SK-N-SH (cell line): Measurements from ENCODE around the gene CA10. TPM values are rescaled to one million over a fixed set of nuclear protein-coding genes. Genes with fewer than 3 reads are reported as not detected.

ENCODE experiments used
- CTCF ChIA-PET: fragments of 300-600, 350-600 bp; formaldehyde crosslinking; extraction: SDS; loops from one replicate; lab custom pipeline; 2021; lab: Yijun Ruan, JAX
- POLR2A ChIA-PET: fragments of 350-600 bp; sonication (Branson Sonifier 250); formaldehyde crosslinking; extraction: SDS; loops from one replicate; lab custom pipeline; 2020; ENCODE audit warnings: antibody characterized with exemption, inconsistent platforms; lab: Yijun Ruan, JAX
- DNase-seq: peaks from one replicate; pipeline ENCODE4 v3.0.0; 2012
- H2AFZ ChIP-seq: fragments of 200-600 bp; sonication (generic); 2 replicates; pipeline ENCODE4 v1.8.1; 2016; ENCODE audit warnings: antibody characterized with exemption, mild to moderate bottlenecking, low read depth
- H3F3A ChIP-seq: fragments of 200-600 bp; sonication (generic); replicated peaks from 2 replicates; pipeline ENCODE3; 2016; ENCODE audit warnings: antibody characterized with exemption, mild to moderate bottlenecking; ENCODE audit not compliant: insufficient read depth
- H3K27ac ChIP-seq, 2 experiments: fragments of 200-500 bp in 1 of 2; fragments of 200-600 bp in 1 of 2; sonication (Bioruptor generic) in 1 of 2; sonication (generic), shearing (Covaris generic) in 1 of 2; 2 replicates each; pipeline versions ENCODE4 v1.5.1 to v1.6.1; 2014 to 2016; ENCODE audit warnings: low read depth in 2 of 2, inconsistent platforms in 1 of 2, low read length in 1 of 2, mild to moderate bottlenecking in 1 of 2, mixed read lengths in 1 of 2
- H3K27me3 ChIP-seq: fragments of 200-600 bp; sonication (generic), shearing (Covaris generic); 2 replicates; pipeline ENCODE4 v1.6.1; 2016; ENCODE audit warnings: mixed run types; ENCODE audit not compliant: insufficient read depth
- H3K36me3 ChIP-seq, 2 experiments: fragments of 200-500 bp in 1 of 2; fragments of 200-600 bp in 1 of 2; sonication (Bioruptor generic) in 1 of 2; sonication (generic) in 1 of 2; replicated peaks in 1 of 2; 2 replicates each; pipeline versions ENCODE3 to v1.5.1; 2014 to 2016; ENCODE audit warnings: low read length in 1 of 2, mild to moderate bottlenecking in 1 of 2; ENCODE audit not compliant: insufficient read depth in 2 of 2, control insufficient read depth in 1 of 2
- H3K4me1 ChIP-seq, 2 experiments: fragments of 200-500 bp in 1 of 2; fragments of 200-600 bp in 1 of 2; sonication (Bioruptor generic) in 1 of 2; sonication (generic), shearing (Covaris generic) in 1 of 2; 2 replicates each; pipeline versions ENCODE4 v1.5.1 to v1.6.1; 2014 to 2016; ENCODE audit warnings: low read depth in 1 of 2, low read length in 1 of 2, mixed run types in 1 of 2; ENCODE audit not compliant: insufficient read depth in 2 of 2, control insufficient read depth in 1 of 2
- H3K4me2 ChIP-seq: fragments of 200-600 bp; sonication (generic), shearing (Covaris generic); 2 replicates; pipeline ENCODE4 v1.6.1; 2017; ENCODE audit warnings: mixed run types
- H3K4me3 ChIP-seq, 2 experiments: fragments of 200-500 bp in 1 of 2; fragments of 200-600 bp in 1 of 2; sonication (Bioruptor generic) in 1 of 2; sonication (generic), shearing (Covaris generic) in 1 of 2; 2 replicates each; pipeline versions ENCODE4 v1.5.1 to v1.8.1; 2014 to 2016; ENCODE audit warnings: low read depth in 2 of 2, inconsistent platforms in 1 of 2, low read length in 1 of 2, mild to moderate bottlenecking in 1 of 2, mixed read lengths in 1 of 2, moderate library complexity in 1 of 2
- H3K79me2 ChIP-seq: fragments of 200-600 bp; sonication (generic); 2 replicates; pipeline ENCODE4 v1.8.1; 2017; ENCODE audit warnings: mild to moderate bottlenecking; ENCODE audit not compliant: insufficient read depth
- H3K9ac ChIP-seq: fragments of 200-600 bp; sonication (generic); 2 replicates; pipeline ENCODE4 v1.6.1; 2017; ENCODE audit warnings: mixed run types
- H3K9me2 ChIP-seq: fragments of 200-600 bp; sonication (generic); 2 replicates; pipeline ENCODE4 v1.6.1; 2017; ENCODE audit warnings: mixed run types
- H3K9me3 ChIP-seq: fragments of 200-600 bp; sonication (generic); 2 replicates; pipeline ENCODE4 v1.6.1; 2017; ENCODE audit warnings: mixed run types, mild to moderate bottlenecking, moderate library complexity
- H4K20me1 ChIP-seq: fragments of 200-600 bp; sonication (generic); 2 replicates; pipeline ENCODE4 v1.6.1; 2017; ENCODE audit warnings: mild to moderate bottlenecking, mixed run types; ENCODE audit not compliant: insufficient read depth
- CHD2 ChIP-seq: fragments of 150-350 bp; IDR thresholded peaks from 2 replicates; pipeline ENCODE4 v1.6.1; 2018; ENCODE audit warnings: low read length; ENCODE audit not compliant: partially characterized antibody
- ELF1 ChIP-seq: IDR thresholded peaks from 2 replicates; pipeline ENCODE4 v1.4.0; 2012
- EZH2phosphoT487 ChIP-seq: fragments of 200-600 bp; sonication (generic); IDR thresholded peaks from 2 replicates; pipeline ENCODE4 v1.6.1; 2017; ENCODE audit warnings: low read depth, mixed run types, mild to moderate bottlenecking, antibody characterized with exemption, moderate library complexity, borderline replicate concordance
- FOXJ3 ChIP-seq: sonication (generic); formaldehyde crosslinking; IDR thresholded peaks from 2 replicates; pipeline ENCODE4 v1.5.1; 2020; ENCODE audit warnings: mild to moderate bottlenecking, missing genetic modification reagents
- GABPA ChIP-seq: IDR thresholded peaks from 2 replicates; pipeline ENCODE4 v1.4.0; 2012; ENCODE audit warnings: low read depth, mild to moderate bottlenecking
- JUND ChIP-seq: IDR thresholded peaks from 2 replicates; pipeline ENCODE4 v1.4.0; 2012
- MXI1 ChIP-seq: IDR thresholded peaks from 2 replicates; pipeline ENCODE4 v1.6.1; 2012; ENCODE audit warnings: mild to moderate bottlenecking, low read depth, low read length, improper control_type of control experiment
- POLR2AphosphoS5 ChIP-seq: IDR thresholded peaks from 2 replicates; pipeline ENCODE4 v1.6.1; 2012; ENCODE audit warnings: low read depth, low read length
- RAD21 ChIP-seq: IDR thresholded peaks from 2 replicates; pipeline ENCODE4 v1.6.1; 2012; ENCODE audit warnings: mild to moderate bottlenecking, low read length
- RFX5 ChIP-seq: IDR thresholded peaks from 2 replicates; pipeline ENCODE4 v1.6.1; 2012; ENCODE audit warnings: mild to moderate bottlenecking, improper control_type of control experiment, low read length
- RXRA ChIP-seq: IDR thresholded peaks from 2 replicates; pipeline ENCODE4 v1.4.0; 2012; ENCODE audit warnings: low read depth, mild to moderate bottlenecking, borderline replicate concordance
- SIN3A ChIP-seq: IDR thresholded peaks from 2 replicates; pipeline ENCODE4 v1.6.1; 2012; ENCODE audit warnings: low read depth, mild to moderate bottlenecking, low read length, moderate library complexity, borderline replicate concordance
- TEAD4 ChIP-seq: IDR thresholded peaks from 2 replicates; pipeline ENCODE4 v1.4.0; 2012; ENCODE audit warnings: mild to moderate bottlenecking, borderline replicate concordance; ENCODE audit not compliant: insufficient read depth
- USF2 ChIP-seq: fragments of 150-350 bp; IDR thresholded peaks from 2 replicates; pipeline ENCODE4 v1.6.1; 2017; ENCODE audit warnings: antibody characterized with exemption, low read length, low read depth, borderline replicate concordance
- YY1 ChIP-seq: IDR thresholded peaks from 2 replicates; pipeline ENCODE4 v1.4.0; 2012; ENCODE audit warnings: low read depth, mild to moderate bottlenecking
- WGBS: methylation state at CpG from one replicate; pipeline ENCODE4 v1.1.6; 2017; ENCODE audit warnings: low lambda C conversion rate; 5-methylcytosine and 5-hydroxymethylcytosine counted together
- polyA plus RNA-seq, 3 experiments: library from polyadenylated mRNA; depleted of rRNA; stranded (reverse); fragments of >200 nt; gene quantifications; 2 replicates each; pipeline ENCODE4 v1.2.3, GENCODE V29; 2012
- TF ChIP-seq, protein P1 (sequence below): fragments of 200-600 bp; sonication (generic); IDR thresholded peaks from 2 replicates; pipeline ENCODE4 v1.6.1; 2017; ENCODE audit warnings: antibody characterized with exemption, mild to moderate bottlenecking, moderate library complexity
- TF ChIP-seq, protein P2 (sequence below): IDR thresholded peaks from 2 replicates; pipeline ENCODE4 v1.4.0; 2012; ENCODE audit warnings: low read depth, borderline replicate concordance
- TF ChIP-seq, protein P3 (sequence below): IDR thresholded peaks from 2 replicates; pipeline ENCODE4 v1.4.0; 2012; ENCODE audit warnings: low read depth

Gene CA10
- polyA plus RNA-seq, 1 of the 3 experiments (the other 2 are of a cell fraction) = not detected

DNA sequence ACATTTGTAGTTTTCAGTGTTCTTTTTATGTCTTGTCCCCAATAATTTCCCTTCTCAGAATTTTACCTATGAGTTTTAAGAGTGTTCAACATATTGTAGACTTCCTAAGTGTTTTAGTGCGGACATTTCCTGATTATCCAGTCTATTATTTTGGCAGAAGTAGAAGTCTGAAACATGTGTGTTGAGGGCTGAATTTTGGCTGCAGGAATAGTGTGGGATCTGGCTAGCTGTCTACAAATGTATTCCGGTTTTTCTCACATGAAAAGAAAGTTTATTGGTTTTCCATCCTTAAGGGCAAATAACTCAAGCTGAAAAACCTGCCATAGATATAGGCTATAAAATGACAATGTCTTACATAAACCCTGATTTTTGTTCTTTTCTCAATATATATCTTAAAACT is 33.0 kb upstream of the CA10 start:
- ChIA-PET POLR2A (no interaction called here), CTCF (interaction anchor here (1.3 to 2.3 kb wide), 2 partner anchors 21 to 331 kb away, joined by 4 to 7 read pairs; no protein-coding TSS in a partner anchor)

GRCh38 chr17:52181782-52182181 is 23.3 kb upstream of the CA10 start:
- TF ChIP-seq, protein P1, sequence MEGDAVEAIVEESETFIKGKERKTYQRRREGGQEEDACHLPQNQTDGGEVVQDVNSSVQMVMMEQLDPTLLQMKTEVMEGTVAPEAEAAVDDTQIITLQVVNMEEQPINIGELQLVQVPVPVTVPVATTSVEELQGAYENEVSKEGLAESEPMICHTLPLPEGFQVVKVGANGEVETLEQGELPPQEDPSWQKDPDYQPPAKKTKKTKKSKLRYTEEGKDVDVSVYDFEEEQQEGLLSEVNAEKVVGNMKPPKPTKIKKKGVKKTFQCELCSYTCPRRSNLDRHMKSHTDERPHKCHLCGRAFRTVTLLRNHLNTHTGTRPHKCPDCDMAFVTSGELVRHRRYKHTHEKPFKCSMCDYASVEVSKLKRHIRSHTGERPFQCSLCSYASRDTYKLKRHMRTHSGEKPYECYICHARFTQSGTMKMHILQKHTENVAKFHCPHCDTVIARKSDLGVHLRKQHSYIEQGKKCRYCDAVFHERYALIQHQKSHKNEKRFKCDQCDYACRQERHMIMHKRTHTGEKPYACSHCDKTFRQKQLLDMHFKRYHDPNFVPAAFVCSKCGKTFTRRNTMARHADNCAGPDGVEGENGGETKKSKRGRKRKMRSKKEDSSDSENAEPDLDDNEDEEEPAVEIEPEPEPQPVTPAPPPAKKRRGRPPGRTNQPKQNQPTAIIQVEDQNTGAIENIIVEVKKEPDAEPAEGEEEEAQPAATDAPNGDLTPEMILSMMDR = no peak
- TF ChIP-seq RFX5 = no peak
- TF ChIP-seq, protein P2, sequence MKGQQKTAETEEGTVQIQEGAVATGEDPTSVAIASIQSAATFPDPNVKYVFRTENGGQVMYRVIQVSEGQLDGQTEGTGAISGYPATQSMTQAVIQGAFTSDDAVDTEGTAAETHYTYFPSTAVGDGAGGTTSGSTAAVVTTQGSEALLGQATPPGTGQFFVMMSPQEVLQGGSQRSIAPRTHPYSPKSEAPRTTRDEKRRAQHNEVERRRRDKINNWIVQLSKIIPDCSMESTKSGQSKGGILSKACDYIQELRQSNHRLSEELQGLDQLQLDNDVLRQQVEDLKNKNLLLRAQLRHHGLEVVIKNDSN = no peak
- TF ChIP-seq YY1 = no peak
- no peak for TF ChIP-seq GABPA
- no peak for TF ChIP-seq CHD2
- no peak for TF ChIP-seq USF2
- TF ChIP-seq JUND = no peak
- TF ChIP-seq POLR2AphosphoS5 = no peak
- no peak for TF ChIP-seq RAD21
- no peak for TF ChIP-seq ELF1
- TF ChIP-seq FOXJ3 (CRISPR knock-in tag) = no peak
- TF ChIP-seq EZH2phosphoT487 = no peak
- TF ChIP-seq, protein P3, sequence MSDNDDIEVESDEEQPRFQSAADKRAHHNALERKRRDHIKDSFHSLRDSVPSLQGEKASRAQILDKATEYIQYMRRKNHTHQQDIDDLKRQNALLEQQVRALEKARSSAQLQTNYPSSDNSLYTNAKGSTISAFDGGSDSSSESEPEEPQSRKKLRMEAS = no peak
- no peak for TF ChIP-seq MXI1
- TF ChIP-seq SIN3A = no peak
- TF ChIP-seq TEAD4 = no peak
- Histone ChIP-seq H3F3A (no peaks in the 10 kb centered on the region), H3K79me2 (no peaks in the 10 kb centered on the region), H3K9me3 (no peaks in the 10 kb centered on the region), H3K27me3 (no peaks in the 10 kb centered on the region), H3K9me2 (no peaks in the 10 kb centered on the region), H4K20me1 (no peaks in the 10 kb centered on the region), H3K9ac (no peak overlapping the region), H3K27ac (no peak overlapping the region), H3K4me3 (no peak overlapping the region), H2AFZ (no peak overlapping the region), H3K4me1 (no peaks in the 10 kb centered on the region), H3K4me2 (no peak overlapping the region), H3K36me3 (no peaks in the 10 kb centered on the region)
- ChIA-PET CTCF (interaction anchor here (0.7 to 1.1 kb wide), 3 partner anchors 10 to 1664 kb away, joined by 3 to 5 read pairs (median 3); no protein-coding TSS in a partner anchor), POLR2A (no interaction called here)
- WGBS = 11% methylated on average over 3 of the region's 3 CpGs
- no peak for DNase-seq

More for the DNA sequence above, 33.0 kb upstream of the CA10 start:
- H2AFZ ChIP-seq = no peak overlapping the region
- TF ChIP-seq RXRA = no peak
- TF ChIP-seq, all 33 proteins: peak for 0
- Histone ChIP-seq H3K9me2 (no peaks in the 10 kb centered on the region), H3F3A (no peaks in the 10 kb centered on the region), H3K4me1 (no peaks in the 10 kb centered on the region), H3K79me2 (no peaks in the 10 kb centered on the region), H3K4me3 (no peak overlapping the region), H3K9ac (no peak overlapping the region), H3K36me3 (no peaks in the 10 kb centered on the region), H3K9me3 (no peaks in the 10 kb centered on the region; the same call in 1 of the 2 replicates), H3K27ac (no peak overlapping the region), H4K20me1 (no peaks in the 10 kb centered on the region), H3K4me2 (no peak overlapping the region), H3K27me3 (no peaks in the 10 kb centered on the region)
- 21% methylated on average over 2 of the region's 2 CpGs for WGBS
- no peak for DNase-seq
